Cerebellar nuclear complex (tissue), 1 donor: ENCODE data around the gene GDPD5.

ENCODE experiments used
- DNase-seq, 2 experiments: peaks; one replicate each; lab custom pipeline; 2025; lab: John Stamatoyannopoulos, UW

GDPD5 gene

GRCh38 chr11:75447415-75447814 is 78.3 kb downstream of the GDPD5 start:
- no peak for DNase-seq

GRCh38 chr11:75445315-75445953 is 80.3 kb downstream of the GDPD5 start:
- peak in 1 of 2 experiments; percentile 34 for DNase-seq

- no peak for DNase-seq
Measured at GRCh38 chr11:75443043-75443442, 82.7 kb downstream of the GDPD5 start.

- no peak for DNase-seq
Measured at GRCh38 chr11:75442161-75442885, 83.4 kb downstream of the GDPD5 start.

GRCh38 chr11:75441804-75442132 is 84.0 kb downstream of the GDPD5 start:
- no peak for DNase-seq

GRCh38 chr11:75440960-75441803 is 84.6 kb downstream of the GDPD5 start:
- DNase-seq, result no peak

- DNase-seq, result no peak
Measured at GRCh38 chr11:75439495-75440120, 86.1 kb downstream of the GDPD5 start.

- DNase-seq, result no peak
Measured at GRCh38 chr11:75439026-75439425, 86.7 kb downstream of the GDPD5 start.

- DNase-seq, result no peak
Measured at GRCh38 chr11:75437966-75438659, 87.6 kb downstream of the GDPD5 start.

- DNase-seq, result no peak
Measured at GRCh38 chr11:75436806-75437205, 88.9 kb downstream of the GDPD5 start.

- DNase-seq, result no peak
Measured at GRCh38 chr11:75435571-75435925, 90.2 kb downstream of the GDPD5 start.

- no peak for DNase-seq
Measured at GRCh38 chr11:75434886-75435570, 90.7 kb downstream of the GDPD5 start.

- no peak for DNase-seq
Measured at GRCh38 chr11:75434051-75434450, 91.7 kb downstream of the GDPD5 start.

GRCh38 chr11:75433443-75433842 is 92.3 kb downstream of the GDPD5 start:
- DNase-seq, result no peak

GRCh38 chr11:75432911-75433321 is 92.8 kb downstream of the GDPD5 start, which contains the start of gene KLHL35:
Gene KLHL35, minus strand, starts transcription at chr11:75433203. Its CDS starts 2,574 bp downstream, at chr11:75430629.
- DNase-seq, result no peak

GRCh38 chr11:75431533-75432525 is 93.9 kb downstream of the GDPD5 start:
- DNase-seq, result no peak

GRCh38 chr11:75430714-75431532 is 94.8 kb downstream of the GDPD5 start:
- no peak for DNase-seq

- no peak for DNase-seq
Measured at GRCh38 chr11:75429902-75430713, 95.6 kb downstream of the GDPD5 start.
